Measurements from ENCODE around the gene KLHL33.

- TF ChIP-seq EZH2phosphoT487 (IDR thresholded peaks at IDR 0.05; ENCODE audit: insufficient read depth, low read depth) (no peak), EZH2 (IDR thresholded peaks at IDR 0.05; ENCODE audit: insufficient read depth, poor library complexity, severe bottlenecking) (no peak)
Measured at GRCh38 chr14:20454516-20455354, 18.8 kb upstream of the KLHL33 start, which contains the start of the genes APEX1 and OSGEP.
